GM19240 (cell line): ENCODE data around the gene MRPS5.
"Not testable (repeated sequence)": the region's sequence is repeated elsewhere in the genome, so short reads cannot be mapped to it uniquely, and the experiment has no call there.

Experiments used
- DNase-seq: peaks from one replicate; pipeline ENCODE4 v3.0.0; 2011; ENCODE audit warnings: low spot score; ENCODE audit not compliant: insufficient read length

The MRPS5 gene

DNA sequence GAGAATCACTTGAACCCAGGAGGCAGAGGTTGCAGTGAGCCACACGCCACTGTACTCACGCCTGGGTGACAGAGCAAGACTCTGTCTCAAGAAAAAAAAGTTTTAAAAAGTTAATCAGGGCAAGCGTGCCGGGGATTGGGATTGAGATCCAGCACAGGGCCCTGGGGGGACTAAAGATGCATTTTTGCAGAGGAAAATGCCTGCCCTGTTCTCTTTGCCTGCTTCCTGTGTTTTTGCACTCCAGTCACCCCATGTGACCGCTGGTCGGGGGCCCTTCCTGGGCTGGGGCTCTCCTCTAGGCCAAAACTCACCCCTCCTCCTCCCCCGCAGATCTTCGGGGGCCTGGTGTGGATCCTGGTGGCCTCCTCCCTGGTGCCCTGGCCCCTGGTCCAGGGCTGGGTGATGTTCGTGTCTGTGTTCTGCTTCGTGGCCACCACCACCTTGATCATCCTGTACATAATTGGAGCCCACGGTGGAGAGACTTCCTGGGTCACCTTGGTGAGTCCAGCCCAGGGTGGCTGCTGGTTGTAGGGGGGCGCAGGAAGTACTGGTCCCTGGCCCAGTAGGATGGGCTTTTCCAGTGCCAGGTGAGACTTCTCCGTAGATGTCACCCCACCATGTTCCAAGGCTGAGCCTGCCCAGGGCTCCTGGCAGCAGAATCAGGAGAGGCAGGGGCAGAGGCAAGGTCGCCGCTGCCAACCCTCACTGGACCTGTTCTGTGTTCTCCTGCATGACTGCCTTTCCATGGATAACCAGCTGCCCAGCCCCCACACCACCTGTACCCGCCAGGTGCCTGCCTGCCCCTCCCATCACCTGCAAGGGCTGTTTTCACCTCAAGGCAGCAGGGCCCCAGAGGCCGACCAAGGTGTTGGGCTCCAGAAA is 73.7 kb downstream of the MRPS5 start:
- no peak for DNase-seq

DNA sequence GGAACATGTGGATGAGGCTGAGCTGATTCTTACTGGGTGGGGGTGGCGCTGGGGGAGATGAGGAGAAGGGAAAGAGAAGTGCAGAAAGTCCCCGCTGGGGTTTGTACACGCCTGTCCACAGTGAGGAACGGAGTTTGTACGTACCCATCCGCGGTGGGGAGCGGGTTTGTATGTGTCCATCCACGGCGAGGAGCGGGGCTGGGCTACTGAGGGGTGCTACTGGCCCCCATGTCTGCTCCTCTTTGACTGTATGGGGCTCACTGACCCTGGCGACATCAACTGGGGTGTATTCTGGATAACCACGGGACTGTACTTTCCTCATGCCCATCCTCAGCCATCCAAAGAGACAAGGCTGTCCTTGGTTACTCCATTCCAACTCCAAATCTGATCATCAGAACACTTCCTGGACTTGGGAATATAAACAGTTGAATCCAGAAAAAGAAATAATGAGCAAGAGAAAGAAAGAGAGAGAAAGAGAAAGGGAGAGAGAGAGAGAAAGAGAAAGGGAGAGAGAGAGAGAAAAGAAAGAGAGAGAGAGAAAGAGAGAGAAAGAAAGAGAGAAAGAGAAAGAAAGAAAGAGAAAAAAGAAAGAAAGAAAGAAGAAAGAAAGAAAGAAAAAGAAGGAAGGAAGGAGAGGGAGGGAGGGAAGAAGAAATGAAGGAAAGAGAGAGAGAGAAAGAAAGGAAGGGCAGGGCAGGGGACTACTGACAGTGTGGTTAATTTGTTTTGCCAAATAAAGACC is 75.1 kb downstream of the MRPS5 start:
- DNase-seq: no peak

DNA sequence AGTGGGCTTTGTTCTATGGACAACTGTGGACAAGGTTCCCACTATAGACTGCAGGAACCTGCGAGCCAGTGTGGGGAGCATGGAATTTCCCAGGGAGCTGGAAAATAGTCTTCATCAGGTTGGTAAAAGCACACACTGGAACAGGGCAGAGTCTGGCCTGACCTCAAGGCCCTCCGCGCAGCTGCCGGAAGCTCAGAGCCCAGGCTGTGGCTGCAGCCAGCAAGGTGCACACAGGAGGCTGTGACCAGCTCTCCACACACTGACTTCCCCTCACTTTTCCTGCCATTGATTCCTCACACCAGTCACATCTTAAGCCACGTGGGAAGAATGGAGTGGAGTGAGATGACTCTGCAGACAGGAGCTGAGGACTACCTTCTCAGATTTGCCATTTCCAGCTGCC is 77.0 kb downstream of the MRPS5 start:
- no peak for DNase-seq

DNA sequence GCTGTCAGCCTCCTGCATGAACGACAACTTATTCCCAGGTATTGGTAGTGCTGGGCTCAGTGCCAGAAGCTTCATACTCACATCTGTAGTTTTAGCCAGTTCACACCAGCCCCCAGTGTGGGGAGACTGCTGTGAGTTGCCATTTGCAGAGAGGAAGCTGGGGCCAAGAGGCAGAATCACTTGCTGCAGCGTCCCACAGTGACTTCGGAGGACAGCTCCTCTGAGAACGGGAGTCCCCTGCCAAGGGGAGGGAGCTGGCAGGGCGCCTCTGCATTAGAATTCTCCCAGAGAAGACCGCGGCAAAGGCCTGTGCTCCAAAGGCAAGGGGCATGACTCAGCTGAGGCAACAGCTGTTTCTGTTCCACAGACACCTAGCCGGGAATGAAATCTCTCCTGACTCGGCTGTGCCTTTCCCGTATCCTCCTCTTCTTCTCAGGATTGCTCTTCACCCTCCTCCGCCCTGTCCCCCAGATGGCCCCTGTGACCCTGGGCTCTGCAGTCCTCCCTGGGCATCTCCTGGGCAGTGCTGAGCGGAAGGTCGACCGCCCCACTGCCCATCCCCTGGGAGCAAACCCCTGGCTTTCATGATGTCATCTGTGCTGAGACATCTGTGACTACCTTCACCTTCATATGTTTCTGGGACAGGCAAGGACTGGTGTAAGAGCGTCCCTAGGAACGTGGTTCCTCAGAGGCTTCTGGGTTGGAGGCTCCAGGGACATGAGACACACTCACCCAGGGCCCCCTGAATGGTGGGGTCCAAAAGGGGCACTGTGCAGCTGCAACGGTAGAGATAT is 78.1 kb downstream of the MRPS5 start:
- no peak for DNase-seq

- DNase-seq: no peak
These were observed 78.9 kb downstream of the MRPS5 start for GRCh38 chr2:95042472-95043271.

DNA sequence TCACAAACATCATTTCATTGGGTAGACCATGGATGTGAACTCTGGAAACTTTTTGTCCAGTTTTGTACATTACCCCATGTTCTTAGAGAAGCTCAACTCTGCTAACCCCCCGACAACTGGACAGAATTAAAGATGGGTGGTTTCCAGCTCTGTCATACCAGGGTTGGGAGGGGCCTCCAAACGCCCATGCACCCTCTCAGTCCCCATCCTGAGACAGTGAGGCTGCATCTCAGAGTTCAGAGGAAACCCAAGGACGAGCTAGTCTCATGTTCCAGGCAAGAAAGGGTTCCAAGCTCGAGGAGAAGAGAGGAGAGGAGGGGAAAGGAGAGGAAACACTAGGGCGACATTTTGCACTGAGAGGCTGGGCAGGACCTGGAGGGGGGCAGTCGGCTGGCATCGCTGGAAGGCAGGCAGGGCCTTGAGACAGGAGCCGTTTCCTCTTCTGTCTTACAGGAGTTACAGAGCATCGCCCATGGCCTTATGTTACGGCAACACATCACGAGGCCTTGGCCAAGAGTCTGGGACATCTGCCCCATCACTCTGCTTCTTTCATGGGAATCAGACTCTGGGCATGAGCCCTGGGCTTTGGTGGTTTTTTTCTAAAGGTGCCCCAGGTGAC is 79.7 kb downstream of the MRPS5 start:
- no peak for DNase-seq

DNA sequence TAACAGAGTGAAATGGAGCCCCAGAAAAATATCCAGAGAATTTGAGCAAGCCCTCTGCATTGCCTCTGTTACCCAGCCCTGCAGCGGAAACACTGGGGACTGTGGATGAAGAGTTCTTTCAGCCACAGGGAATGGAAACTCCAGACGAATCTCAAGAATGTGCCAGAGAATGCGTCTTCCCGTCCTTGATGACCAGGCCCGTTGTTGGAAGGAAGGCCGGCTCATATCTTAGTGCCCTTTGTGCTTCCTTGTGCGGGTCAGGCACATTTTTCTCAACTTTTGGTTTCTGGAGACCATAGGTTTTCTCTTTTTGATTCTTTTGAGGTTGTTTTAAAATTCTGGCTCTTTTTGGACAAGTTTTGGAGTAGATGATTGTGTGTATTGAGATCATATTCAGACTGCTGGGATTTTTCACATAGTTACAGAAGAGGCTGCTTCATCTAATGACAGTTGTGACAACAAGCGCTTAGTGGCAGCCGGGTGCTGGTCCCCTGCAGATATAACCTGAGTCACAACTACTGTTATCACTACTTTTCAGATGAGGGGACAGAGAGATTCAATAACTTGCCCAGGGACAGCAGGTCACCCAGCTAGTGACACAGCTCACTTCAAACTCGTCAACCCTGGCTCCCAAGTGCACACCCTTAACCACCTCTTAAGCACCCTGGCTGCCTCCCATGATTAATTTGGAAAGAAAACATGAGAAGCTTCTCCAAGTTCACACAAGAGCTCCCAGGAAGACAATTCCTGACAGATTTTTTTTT is 80.4 kb downstream of the MRPS5 start:
- no peak for DNase-seq

GRCh38 chr2:95040426-95040825 is 81.2 kb downstream of the MRPS5 start:
- DNase-seq: no peak

GRCh38 chr2:95039978-95040377 is 81.6 kb downstream of the MRPS5 start:
- no peak for DNase-seq

DNA sequence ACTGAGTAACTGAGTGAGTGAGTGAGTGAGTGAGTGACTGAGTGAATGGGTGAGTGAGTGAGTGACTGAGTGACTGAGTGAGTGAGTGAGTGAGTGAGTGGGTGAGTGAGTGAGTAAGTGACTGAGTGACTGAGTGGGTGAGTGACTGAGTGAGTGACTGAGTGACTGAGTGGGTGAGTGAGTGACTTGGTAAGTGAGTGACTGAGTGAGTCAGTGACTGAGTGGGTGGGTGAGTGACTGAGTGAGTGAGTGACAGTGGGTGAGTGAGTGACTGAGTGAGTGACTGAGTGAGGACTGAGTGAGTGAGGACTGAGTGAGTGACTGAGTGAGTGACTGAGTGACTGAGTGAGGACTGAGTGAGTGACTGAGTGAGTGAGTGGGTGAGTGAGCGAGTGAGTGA is 82.2 kb downstream of the MRPS5 start:
- DNase-seq: no peak

DNA sequence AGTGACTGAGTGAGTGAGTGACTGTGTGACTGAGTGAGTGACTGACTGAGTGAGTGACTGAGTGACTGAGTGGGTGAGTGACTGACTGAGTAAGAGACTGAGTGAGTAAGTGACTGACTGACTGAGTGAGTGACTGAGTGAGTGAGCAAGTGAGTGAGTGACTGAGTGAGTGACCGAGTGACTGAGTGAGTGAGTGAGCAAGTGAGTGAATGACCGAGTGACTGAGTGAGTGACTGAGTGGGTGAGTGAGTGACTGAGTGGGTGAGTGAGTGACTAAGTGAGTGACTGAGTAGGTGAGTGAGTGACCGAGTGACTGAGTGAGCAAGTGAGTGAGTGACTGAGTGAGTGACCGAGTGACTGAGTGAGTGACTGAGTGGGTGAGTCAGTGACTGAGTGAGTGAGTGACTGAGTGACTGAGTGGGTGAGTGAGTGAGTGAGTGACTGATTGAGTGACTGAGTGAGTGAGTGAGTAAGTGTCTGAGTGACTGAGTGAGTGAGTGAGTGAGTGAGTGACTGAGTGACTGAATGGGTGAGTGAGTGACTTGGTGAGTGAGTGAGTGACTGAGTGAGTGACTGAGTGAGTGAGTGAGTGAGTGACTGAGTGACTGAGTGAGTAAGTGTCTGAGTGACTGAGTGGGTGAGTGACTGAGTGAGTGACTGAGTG is 82.8 kb downstream of the MRPS5 start:
- no peak for DNase-seq

DNA sequence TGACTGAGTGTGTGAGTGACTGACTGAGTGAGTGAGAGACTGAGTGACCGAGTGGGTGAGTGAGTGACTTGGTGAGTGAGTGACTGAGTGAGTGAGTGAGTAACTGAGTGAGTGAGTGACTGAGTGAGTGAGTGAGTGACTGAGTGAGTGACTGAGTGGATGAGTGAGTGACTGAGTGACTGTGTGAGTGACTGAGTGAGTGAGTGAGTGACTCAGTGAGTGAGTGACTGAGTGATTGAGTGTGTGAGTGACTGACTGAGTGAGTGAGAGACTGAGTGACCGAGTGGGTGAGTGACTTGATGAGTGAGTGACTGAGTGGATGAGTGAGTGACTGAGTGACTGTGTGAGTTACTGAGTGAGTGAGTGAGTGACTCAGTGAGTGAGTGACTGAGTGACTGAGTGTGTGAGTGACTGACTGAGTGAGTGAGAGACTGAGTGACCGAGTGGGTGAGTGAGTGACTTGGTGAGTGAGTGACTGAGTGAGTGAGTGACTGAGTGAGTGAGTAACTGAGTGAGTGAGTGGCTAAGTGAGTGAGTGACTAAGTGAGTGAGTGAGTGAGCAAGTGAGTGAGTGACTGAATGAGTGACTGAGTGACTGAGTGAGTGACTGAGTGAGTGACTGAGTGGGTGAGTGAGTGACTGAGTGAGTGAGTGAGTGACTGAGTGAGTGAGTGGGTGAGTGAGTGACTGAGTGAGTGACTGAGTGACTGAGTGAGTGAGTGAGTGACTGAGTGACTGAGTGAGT is 83.6 kb downstream of the MRPS5 start:
- not testable (repeated sequence) for DNase-seq

DNA sequence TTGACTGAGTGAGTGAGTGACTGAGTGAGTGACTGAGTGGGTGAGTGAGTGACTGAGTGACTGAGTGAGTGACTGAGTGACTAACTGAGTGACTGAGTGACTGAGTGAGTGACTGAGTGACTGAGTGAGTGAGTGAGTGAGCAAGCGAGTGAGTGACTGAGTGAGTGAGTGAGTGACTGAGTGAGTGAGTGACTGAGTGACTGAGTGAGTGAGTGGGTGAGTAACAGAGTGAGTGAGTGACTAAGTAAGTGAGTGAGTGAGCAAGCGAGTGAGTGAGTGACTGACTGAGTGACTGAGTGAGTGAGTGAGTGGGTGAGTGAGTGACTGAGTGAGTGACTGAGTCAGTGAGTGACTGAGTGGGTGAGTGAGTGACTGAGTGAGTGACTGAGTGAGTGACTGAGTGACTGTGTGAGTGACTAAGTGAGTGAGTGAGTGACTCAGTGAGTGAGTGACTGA is 84.2 kb downstream of the MRPS5 start:
- no peak for DNase-seq

- DNase-seq: no peak
These were observed 84.8 kb downstream of the MRPS5 start for GRCh38 chr2:95036596-95037383.
